Nephron (organoid): ENCODE data around the gene CGRRF1.
A peak's percentile ranks its signal among the peaks of the same experiment; 100 is the strongest.

ENCODE experiments used
- H3K27ac Mint-ChIP-seq, 3 experiments: 2 replicates each; pipeline ENCODE4 v1.8.0; 2020; ENCODE audit warnings: mixed read lengths in 3 of 3, mild to moderate bottlenecking in 2 of 3, moderate library complexity in 1 of 3
- H3K27me3 Mint-ChIP-seq: 2 replicates; pipeline ENCODE4 v1.8.0; 2021; ENCODE audit warnings: low read depth, mild to moderate bottlenecking, moderate library complexity, mixed read lengths
- H3K36me3 Mint-ChIP-seq: 2 replicates; pipeline ENCODE4 v1.8.0; 2020; ENCODE audit warnings: low read depth, mixed read lengths
- H3K4me1 Mint-ChIP-seq: 2 replicates; pipeline ENCODE4 v1.8.0; 2020; ENCODE audit warnings: mixed read lengths
- H3K4me3 Mint-ChIP-seq, 3 experiments: 2 replicates each; pipeline ENCODE4 v1.8.0; 2020; ENCODE audit warnings: mild to moderate bottlenecking in 3 of 3, mixed read lengths in 3 of 3, moderate library complexity in 2 of 3
- H3K9me3 Mint-ChIP-seq: 2 replicates; pipeline ENCODE4 v1.8.0; 2020; ENCODE audit warnings: mixed read lengths
- CTCF ChIP-seq, 3 experiments: fragments of 200-600 bp; sonication (generic); IDR thresholded peaks; one replicate each; pipeline ENCODE4 v1.5.0; 2021; ENCODE audit warnings: antibody characterized with exemption in 3 of 3; ENCODE audit not compliant: unreplicated experiment in 3 of 3

Gene CGRRF1

GRCh38 chr14:54582334-54582733, 72.6 kb downstream of the CGRRF1 start:
- peaks cover 22% of the 10 kb centered on the region for H3K36me3 Mint-ChIP-seq
- no peak for TF ChIP-seq CTCF (IDR thresholded peaks at IDR 0.05; ENCODE audit: unreplicated experiment in 3 of 3)
- no peaks in the 10 kb centered on the region for H3K27me3 Mint-ChIP-seq
- no peak overlapping the region for H3K4me3 Mint-ChIP-seq
- H3K27ac Mint-ChIP-seq = no peak overlapping the region
- peaks cover 35% of the 10 kb centered on the region for H3K4me1 Mint-ChIP-seq
- H3K9me3 Mint-ChIP-seq = peaks cover 16% of the 10 kb centered on the region

GRCh38 chr14:54584097-54584496, 74.4 kb downstream of the CGRRF1 start:
- Mint-ChIP-seq H3K4me3 (no peak overlapping the region), H3K27ac (peak overlapping the region in 1 of 3 experiments; percentile 20), H3K4me1 (peaks cover 20% of the 10 kb centered on the region), H3K9me3 (peaks cover 18% of the 10 kb centered on the region), H3K27me3 (no peaks in the 10 kb centered on the region), H3K36me3 (peaks cover 22% of the 10 kb centered on the region)
- no peak for TF ChIP-seq CTCF (IDR thresholded peaks at IDR 0.05; ENCODE audit: unreplicated experiment in 3 of 3)

- Mint-ChIP-seq H3K4me3 (no peak overlapping the region), H3K27me3 (no peaks in the 10 kb centered on the region), H3K27ac (no peak overlapping the region), H3K36me3 (peaks cover 22% of the 10 kb centered on the region), H3K9me3 (peaks cover 18% of the 10 kb centered on the region), H3K4me1 (peaks cover 14% of the 10 kb centered on the region)
- TF ChIP-seq CTCF (IDR thresholded peaks at IDR 0.05; ENCODE audit: unreplicated experiment in 3 of 3) = no peak
Measured at GRCh38 chr14:54585214-54585613, 75.5 kb downstream of the CGRRF1 start.
